Measurements from ENCODE around the gene USP10.

USP10 gene

DNA sequence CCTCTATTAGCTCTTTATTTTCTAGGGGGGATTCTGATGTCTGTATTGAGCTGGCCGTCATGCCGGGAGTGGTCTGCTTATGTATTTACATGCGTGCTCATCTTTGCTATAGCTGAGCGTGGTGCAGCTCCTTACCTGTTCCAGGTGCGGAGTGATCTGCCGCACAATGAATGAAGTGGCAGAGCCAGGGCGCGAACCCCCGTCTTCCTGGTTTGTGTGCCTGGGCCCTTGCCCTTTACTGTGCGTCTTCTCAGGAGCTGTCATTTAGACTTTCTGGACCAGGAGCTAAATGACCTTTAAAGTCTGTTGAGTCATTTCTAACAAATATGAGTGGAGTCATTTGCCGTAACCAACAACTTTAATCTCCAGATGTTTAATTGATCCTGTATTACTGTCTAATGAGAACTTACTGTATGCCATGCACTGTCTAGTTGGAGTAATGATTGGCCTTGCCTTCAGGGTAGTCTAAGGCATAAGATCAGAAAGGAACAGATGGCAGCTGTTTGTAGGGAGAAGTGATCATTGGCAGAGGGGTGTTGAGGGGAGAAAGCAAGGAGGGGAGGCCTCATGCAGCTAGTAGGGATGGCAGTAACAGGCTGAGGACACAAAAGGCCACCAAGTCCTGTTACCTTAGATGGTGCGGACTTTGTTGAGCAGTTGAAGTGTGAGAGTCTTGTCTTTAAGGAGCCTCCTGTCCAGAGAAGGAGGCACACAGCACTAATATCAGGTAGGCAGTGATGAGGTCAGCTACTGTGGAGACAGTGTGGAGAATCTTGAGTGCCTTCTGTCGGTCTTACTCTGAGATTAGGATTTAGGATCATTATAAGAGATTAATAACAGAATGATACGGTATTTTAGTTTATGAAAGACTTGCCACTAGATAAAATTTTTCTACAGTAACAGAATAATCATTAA lies 53.9 kb downstream of the USP10 start:
- no peak for DNase-seq

DNA sequence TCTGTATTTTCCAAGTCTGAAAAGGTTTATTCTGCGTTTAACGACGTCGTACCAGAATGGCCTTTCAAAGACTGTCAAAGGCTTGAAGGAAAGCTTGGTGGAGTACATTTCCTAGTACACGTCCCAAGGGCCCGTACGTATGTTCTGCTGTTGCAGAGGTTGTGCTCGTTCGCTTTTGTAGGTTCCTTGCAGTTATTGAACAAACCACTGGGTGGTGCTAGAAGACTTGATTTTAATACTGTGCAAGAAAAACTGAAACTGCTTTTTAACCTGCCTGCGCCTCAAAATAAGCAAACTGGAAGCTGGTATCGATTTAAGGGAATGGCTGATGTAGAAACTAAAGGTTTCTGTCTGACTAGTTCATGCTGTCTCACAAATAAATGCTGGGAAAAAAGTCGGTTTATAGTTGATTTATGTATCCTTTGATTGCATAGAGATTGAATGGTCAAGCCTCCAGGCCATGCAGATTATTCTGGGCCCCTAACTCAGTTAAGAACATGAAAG lies 54.6 kb downstream of the USP10 start:
- peak; percentile 55 for DNase-seq

DNA sequence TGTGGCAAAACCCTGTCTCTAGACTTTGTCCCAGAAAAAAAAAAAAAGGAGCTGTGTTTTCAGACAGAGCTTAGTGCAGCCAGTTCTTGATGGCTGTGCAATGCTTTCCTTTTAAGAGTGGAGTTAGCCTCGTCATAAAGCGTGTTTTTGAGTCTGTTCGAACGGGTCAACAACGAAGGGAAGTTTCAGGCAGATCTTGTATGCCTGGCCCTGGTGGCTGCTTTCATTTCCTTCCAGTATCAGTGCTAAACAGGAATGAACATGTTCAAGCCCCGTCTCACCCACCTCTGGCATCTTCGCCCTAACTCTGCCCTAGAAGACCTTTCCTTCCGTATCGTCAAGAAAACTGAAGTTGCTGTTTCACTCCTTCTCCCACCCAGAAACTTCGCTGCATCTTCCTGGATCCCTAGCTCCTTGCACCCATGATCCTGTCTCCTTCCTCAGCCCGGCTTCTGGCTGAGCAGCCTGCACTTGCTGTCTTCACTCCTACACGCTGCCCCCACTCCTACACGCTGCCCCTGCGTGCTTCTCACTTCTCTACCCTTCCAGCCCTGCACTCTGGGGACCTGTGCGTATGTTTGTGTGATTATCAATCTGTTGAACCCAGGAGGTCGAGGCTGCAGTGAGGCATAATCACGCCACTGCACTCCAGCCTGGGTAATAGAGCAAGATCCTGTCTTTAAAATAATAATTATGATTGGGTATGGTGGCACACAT lies 55.3 kb downstream of the USP10 start:
- no peak for DNase-seq

DNA sequence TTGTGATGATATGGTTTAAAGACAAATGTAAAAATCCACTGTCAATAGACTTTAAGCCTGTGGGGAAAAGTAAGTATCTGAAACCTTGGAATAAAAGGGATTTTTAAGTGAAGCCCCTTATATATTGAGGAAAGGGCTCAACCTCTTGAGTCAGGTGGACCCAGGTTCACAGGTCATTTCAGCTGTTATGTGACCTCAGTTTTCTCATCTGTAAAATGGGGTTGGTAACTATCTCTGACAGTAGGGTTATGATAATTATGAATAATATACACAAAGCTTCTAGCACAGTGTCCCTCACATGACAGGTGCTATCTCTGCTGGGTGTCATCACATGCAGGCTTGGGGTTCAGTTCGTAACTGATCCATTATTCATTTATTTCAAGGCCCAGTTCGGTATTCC lies 57.0 kb downstream of the USP10 start:
- DNase-seq: no peak

DNA sequence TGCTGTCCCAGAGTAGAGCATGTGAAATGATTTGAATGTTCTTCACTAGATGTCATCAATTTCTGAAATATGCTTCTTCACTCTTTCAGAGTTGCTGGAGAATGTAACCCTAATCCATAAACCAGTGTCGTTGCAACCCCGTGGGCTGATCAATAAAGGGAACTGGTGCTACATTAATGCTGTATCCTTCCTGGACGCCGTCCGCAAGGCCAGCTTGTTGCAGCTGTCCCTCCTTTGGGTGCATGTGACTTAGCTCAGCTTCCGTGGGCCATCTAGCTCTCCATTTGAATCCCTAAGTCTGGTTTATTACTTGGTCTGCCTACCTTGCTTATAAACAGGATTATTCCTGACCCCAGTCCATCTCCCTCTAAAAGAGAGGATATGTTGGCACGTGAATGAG lies 58.8 kb downstream of the USP10 start:
- no peak for DNase-seq

DNA sequence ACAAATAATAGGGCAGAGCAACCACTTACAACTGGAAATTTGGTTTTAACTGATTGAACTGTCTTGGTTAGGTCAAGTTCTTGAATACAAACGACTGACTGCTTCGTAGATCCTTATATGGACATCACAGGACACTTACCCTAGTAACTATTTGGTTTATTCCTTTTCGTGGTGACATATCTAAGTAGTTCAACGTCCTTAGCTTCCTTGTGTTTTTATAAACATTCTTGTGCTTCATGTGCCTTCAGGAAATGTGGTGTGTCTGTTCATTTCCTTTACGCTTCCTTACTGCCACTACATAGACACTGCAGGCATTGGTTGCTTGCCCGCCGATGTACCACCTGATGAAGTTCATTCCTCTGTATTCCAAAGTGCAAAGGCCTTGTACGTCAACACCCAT lies 59.3 kb downstream of the USP10 start:
- DNase-seq: no peak

DNA sequence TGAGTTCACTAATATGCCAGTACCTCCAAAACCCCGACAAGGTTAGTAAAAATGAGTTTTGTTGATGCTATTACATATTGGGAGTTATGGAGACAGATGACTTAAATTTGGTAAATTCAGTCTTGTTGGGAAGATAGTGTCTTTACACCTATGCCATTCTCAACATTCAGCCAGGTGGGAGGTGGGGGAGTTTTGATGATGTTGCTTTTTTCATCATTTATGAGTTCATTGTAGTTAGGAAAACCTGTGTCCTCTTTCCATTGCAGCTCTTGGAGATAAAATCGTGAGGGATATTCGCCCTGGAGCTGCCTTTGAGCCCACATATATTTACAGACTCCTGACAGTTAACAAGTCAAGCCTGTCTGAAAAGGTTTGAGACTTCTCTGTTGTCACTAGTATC lies 60.1 kb downstream of the USP10 start:
- no peak for DNase-seq

DNA sequence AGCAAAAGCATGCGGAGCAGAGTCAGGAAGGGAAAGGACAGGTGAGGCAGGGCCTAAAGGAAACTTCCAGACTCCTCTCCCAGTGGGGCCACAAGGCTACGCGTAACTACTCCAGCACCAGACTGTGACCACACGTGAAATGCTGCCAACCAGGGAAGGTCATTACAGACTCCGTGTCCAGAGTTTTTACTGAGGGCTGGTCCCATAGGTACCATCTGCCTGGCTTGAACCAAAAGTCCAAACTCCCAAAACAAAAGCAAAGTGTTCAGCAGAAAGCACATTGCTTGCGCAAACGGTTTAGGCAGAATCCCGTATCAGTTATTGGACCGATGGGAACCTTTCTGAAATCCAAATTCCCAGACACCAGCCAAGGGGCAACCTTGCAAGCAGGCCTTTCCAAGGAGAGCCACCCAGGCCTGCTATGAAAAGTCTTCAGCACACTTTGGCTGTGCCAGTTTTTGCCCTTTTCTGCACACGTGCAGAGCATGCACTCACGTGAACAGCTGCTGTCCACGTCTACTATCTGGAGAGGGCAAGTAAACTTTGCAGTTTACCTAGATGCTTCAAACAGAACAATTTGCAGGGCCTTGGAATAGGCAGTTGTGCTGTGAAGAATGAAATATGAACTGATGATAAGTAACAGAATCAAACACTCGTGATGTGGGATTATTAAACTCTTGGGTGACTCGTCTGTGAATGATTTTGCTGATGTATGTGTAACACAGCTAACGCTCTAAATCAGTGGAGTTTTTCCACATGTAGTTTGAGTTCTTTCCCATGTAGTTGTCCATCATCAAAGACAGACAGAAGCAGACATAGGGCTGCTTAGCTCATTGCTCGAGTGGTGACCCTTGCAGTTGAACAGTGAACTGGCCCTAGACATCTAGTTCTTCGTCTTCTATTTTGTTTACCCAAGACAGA lies 61.9 kb downstream of the USP10 start:
- DNase-seq: no peak

DNA sequence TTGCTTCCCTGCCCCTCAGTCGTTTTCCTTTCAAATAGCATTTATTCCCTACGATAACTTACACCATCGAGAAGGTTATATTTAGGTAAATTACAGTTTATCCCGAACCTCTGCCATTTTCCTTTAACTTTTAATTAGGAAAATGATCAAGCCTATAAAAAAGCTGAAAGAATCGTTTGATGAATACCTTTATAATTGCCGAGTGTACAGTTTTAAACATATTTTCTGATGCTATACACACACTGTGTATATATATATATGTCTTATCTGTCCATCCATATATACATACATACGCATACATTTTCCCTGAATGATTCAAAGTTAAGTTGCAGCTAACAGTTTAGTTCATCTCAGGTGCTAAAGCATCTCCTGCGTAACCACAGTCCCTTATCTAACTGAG lies 63.4 kb downstream of the USP10 start:
- DNase-seq: no peak

DNA sequence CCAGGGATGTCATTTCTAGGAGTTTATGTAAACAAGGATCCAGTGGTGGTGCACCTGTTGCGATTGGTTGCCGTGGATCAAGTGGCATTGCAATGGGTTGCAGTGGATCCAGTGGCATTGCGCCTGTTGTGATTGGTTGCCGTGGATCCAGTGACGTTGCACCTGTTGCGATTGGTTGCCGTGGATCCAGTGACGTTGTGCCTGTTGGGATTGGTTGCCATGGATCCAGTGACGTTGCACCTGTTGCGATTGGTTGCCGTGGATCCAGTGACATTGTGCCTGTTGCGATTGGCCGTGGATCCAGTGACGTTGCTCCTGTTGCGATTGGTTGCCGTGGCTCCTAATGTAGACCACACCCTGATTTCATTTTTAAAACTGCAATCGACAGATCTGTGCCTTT lies 63.8 kb downstream of the USP10 start:
- DNase-seq: no peak

DNA sequence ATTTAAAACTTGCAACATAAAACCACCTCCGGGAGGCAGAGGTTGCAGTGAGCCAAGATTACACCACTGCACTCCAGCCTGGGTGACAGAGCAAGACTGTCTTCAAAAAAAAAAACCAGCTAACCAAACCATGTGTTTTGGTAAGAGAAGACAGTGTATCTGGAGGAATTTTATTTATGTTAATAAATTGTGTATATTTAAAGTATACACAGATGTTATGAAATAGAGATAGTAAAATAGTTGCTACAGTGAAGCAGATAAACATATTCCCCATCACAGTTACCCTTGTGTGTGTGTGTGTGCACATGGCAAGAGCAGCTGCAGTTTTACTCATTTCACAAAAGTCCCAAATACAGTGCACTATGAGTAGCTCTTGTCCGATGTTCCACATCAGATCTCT lies 65.2 kb downstream of the USP10 start:
- DNase-seq: no peak

DNA sequence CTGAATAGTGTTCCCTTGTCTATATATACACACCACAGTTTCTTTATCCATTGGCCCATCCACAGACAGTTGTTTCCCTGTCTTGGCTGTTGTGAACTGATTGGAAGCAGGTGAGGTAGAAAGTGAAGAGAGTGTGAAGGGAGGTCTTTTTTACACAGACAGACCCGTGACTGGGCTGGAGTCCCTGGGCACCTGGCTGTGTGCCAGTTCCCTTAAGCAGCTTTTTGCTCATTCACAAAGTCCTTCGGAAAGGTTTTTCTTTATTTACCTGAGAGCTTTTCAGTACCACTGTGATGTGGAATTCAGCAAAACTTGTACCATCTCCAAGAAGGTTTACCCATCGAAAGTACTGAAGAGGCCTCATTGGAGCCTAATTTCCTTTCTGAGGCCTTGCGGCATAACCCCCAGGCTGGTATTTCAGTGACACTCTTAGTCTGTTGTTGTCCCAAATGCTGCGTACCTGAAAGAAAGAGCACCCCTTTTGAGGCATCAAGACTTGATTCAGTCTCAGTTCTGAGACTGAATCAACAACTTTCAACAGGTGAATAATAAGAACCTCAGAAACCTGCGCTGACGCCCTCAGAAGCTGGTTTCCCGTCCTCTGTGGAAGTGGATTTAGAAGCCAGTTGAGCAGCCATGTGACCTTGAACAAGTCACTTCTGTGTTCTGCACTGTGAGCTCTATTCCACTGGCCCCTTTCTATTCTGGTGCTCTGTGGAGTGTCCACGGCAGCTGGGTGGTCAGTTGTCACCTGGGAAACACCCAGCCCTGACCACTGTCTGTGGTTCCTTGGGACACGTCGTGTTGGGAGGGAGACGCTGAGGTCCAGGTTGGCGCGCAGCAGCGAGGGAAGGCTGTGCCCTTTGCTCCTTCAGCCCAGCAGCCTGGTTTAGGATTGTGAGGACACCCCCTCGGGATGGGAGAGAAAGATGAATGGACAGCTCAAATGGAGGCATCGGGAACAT lies 66.1 kb downstream of the USP10 start:
- no peak for DNase-seq

DNA sequence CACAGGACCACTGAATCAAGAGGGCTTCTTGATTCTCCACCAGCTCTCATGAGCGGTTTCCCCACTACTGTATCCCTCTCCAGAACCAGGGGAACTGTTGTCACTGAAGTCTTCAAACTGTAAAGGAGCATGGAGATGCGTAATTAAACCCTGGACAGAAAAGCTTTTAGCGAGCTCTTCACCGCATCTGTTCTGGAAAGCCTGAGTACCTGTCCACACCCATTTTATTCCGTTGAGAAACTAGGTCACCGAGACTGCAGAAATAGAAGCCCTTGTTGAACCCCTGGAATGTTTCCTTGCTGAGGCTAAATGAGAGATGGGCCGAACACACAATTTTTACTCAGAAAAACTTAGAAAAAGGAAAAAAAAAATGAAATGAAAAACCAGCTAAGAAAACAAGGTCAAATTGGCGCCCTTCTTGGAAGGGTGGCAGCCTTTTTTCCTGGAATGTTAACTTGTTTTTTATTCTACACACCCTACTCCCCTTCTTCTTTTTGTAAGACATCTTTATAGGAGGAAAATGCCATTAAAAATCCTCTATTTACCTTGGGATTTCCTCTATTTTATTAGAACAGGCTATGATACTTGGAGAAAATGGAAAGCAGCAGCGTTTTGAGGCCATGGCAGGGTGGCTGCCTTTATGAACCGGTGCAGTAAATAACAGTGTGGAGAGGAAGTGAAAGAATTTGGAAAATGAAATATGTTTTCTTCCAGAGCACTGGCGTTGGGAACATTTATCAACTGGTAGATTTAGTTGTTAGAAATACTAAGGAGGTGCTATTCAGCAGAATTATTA lies 67.4 kb downstream of the USP10 start:
- no peak for DNase-seq

DNA sequence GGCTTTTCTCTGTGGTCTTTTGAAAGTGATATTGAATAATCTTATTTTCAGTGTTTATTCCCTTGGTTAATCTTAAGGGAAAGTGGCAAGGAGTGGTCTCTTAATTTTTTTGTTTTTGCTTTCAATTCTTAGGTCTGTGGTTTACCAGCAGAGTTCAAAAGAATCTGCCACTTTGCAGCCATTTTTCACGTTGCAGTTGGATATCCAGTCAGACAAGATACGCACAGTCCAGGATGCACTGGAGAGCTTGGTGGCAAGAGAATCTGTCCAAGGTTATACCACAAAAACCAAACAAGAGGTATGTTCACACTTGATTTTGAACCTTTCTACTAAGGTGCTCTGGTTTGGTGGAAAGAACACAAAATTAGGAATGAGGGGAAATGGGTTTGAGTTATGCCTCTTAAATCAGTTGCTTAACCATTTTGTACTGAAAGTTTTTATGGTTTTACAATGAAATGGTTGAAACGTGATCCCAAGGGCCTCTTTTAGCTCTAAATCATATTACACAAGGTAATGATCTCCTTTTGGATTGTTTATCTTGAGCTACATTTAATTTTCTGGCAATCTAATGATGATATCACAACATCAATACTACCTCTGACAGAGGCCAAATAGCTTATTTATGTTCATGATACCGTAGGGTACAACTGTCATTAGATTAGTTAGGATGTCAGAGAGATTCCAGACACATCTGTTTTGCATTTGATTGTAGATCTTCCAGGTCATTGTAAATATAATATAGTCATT lies 68.4 kb downstream of the USP10 start:
- no peak for DNase-seq

DNA sequence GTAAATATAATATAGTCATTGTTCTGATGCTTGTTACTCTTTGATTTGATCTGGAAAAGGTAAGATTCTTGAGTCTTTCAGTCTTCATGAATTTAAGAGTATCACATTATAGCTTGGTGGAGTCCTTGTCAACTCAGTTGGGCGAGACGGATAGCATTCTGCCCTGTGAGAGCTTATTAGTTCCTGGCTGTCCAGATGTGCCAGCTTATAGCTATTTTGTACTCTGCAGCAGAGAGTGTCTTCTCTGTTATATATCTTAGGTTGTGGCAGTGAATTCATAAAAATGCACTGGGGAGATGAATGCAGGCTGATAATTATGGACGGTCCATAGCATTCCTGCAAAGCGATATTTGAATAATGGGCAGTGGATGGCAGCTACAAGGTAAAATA lies 69.0 kb downstream of the USP10 start:
- DNase-seq: no peak

DNA sequence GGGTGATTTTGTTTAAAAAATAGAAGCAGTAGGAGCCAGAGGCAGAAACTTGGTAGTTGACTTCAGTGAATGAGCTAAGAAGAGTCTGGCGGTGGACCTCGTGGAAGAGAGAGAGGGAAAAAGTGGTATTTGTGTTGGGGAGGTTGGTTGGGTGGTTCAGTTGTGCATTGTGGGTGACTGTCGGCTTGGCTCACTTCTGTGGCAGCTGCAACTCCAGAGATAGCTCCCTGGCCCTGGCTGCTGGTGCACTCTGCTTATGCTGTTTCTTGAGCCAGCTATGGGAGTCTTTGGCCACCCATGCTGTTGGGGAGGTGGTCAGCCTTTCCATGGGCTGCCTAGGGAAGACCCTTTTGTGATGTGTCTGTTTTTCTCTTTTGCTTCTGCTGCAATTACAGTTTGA lies 69.6 kb downstream of the USP10 start:
- DNase-seq: no peak

DNA sequence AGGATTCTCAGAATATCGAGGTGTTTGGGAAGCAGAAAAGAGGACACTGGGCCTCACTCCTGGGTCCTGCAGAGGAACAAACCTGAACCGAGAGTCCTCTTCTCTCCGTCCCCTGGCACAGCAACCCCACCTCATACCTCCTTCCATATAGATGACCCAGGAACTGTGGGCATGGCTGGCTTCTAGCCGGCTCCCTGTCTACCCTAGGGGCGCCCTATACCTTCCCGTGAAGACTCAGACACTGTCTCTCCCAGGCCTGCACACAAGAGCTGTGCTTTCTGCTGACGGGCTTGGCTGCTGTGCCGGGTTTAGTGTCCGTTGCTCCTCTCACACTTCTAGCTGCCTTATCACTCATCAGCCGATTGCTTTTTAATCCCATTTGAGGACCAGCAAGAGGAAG lies 73.5 kb downstream of the USP10 start:
- no peak for DNase-seq

DNA sequence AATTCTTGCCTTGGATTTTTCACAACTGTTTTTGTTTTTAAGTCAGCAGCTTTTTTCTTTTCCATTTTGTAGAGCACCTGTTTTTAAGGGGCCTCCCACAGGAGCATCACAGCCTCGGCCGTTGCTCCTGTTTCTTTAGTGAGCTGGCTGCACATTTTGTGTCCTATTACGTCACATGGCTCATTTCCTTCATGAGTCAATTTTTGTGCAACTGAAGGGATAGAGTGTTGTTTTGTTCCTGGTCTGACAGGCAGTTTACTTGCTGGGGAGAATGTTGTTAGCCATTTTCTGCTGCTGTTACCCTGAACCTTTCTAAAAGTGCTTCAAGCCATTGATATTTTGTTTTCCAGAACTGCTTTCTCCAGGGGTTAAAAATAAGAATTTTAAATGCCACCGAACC lies 75.0 kb downstream of the USP10 start:
- no peak for DNase-seq

DNA sequence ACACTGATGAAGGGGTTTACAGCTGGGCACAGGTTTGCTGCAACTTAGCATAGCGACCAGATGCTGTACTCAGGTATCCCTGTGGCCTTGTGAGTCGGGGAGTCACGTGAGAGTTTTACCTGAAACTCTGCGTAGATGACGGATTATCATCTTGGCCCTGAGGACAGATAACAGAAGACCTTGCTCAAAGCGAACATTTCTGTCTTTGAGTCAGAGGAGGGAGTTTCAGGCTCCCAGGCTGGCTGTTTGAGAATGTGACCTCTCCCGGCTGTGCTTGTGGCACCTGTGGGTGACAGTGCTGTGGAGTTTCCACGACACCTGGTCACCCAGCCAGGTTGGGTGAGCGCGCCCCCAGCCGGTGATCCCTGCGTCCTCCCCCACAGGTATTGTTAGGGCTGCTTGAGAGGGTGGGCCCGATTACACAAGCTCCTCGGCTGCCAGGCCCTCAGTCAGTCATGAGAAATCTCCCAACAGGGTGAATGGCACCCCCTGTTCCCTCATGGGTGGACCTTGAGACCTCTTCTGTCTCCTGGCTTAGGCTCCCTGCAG lies 75.5 kb downstream of the USP10 start:
- no peak for DNase-seq

DNA sequence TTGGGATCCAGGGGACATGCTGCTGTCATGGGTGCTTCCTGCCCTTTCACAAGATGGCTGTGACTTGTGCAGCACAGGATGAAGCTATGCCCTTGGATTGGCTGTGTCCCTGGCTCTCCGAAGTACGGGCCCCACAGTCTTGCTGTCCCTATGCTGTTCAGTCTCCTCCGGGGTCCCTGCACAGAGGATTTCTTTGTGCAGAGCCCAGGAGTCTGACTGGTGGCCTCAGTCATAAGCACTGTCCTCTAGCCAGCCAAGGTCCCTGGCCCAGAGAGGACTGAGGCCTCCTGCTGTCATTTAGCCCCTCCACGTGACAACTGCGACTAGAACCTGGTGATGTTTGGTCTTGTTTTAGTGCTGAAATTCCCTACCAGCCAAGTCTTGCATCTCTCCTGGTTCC lies 77.6 kb downstream of the USP10 start:
- no peak for DNase-seq
